Stimulated activated naive CD4-positive, alpha-beta T cell (primary cell): ENCODE data around the gene RIT1.
"Not testable (repeated sequence)": the region's sequence is repeated elsewhere in the genome, so short reads cannot be mapped to it uniquely, and the experiment has no call there.

Experiments
- DNase-seq, 6 experiments: peaks; one replicate each; lab custom pipeline; 2025; lab: John Stamatoyannopoulos, UW

RIT1 gene

DNA sequence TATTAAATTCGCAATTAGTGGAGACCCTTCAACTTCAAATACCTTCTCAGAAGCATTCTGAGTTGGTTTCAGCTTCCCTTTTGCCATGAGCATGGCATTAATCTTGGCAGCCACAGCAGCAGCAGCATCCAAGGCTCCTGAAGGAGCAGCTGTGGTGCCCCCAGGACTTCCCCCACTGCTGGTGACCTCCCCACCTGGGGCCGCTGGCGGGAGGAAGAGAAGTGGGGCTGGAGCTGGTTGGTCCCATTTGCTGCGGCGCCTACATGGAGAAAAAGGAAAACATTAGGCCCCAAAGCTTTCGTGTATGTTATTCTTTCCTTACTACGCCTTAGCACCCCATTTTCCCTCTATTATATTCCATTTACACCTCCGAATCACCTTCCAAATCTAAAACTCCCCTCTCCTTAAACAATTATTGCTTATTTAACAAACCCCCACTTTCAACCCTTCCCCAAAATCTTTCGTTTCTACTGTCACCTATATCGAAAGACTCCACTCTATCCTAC, 22.5 kb upstream of the RIT1 start:
- DNase-seq: peak in 2 of 6 experiments; percentile 22 to 36

DNA sequence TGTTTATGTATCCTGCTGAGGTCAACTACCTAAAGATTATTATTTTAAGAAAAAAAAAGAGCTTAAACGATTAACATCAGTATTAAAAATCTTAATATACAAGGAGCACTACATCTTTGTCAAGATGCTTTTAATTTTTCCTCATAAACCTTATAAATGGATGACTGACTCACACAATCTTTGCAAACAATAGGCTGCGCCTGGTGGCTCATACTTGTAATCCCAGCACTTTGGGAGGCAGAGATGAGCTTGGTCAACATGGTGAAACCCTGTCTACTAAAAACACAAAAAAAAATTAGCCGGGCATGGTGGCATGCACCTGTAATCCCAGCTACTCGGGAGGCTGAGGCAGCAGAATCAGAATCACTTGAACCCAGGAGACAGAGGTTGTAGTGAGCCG, 21.3 kb upstream of the RIT1 start:
- DNase-seq: no peak

DNA sequence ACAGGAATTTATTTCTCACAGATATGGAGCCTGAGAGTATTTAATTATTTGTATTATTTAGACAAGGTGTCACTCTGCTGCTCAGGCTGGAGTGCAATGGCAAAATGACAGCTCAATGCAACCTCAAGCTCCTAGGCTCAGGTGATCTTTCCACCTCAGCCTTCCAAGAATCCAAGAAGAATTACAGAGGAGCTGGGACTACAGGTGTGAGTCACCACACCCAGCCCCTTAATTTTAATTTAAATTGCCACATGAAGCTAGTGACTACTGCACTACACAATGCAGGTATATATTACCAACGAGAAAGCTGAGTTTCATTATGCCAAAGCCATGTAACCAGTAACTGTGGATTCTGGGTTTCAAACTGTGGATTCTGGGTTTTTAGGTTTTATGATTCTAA, 20.9 kb upstream of the RIT1 start:
- DNase-seq: no peak

DNA sequence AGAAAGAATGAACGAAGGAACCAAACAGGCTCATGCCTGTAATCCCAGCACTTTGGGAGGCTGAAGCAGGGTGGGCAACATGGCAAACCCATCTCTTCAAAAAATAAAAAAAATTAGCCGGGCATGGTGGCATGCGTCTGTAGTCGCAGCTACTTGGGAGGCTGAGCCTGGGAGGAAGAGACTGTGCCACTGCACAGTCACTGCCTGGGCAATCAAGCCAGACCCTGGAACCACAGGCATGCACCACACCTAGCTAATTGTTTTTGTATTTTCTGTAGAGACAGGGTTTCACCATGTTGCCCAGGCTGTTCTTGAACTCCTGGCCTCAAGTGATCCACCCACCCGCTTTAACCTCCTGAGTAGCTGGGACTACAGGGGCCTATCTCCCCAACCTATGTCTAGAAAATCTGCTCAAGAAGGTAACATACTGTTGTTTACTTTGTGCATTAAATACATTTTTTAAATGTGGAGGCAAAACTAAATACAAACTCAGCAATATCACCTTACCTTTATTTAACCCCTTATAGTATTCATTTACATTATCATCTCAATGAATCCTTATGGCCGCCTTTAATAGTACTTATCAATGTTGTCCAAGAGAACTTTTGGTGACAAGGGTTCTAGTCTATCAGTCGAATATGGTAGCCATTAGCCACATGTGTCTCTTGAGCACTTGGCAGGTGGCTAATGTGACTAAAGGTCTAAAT, 20.3 kb upstream of the RIT1 start:
- DNase-seq: no peak

DNA sequence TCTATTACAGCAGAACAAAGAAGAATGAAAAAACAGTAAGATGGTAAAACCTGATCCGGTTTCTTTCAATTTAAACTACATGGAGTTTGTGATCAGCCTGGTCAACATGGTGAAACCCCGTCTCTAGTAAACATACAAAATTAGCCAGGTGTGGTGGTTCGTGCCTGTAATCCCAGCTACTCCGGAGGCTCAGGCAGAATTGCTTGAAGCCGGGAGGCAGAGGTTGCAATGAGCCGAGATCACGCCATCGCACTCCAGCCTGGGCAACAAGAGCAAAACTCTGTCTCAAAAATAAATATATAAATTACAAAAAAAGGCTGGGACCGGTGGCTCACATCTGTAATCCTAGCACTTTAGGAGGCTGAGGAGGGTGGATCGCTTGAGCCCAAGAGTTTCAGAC, 19.6 kb upstream of the RIT1 start:
- not testable (repeated sequence) for DNase-seq

DNA sequence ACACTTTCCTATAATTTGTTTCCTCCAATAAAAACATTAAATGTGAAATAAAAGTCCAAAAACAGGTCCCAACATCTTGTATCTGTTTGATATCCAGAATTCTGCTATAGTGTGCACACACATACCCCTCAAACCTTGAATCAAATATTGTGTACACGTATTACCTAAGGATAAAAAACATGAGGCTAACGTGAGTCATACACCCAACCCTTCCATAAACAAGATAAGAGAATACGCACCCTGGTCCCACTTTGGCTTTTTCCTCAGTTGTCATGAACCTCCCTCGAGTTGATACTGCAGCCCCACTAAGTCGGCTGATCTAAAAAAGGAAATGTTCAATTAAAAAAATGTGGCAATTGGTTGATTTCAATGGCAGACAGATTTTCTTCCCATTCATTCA, 17.9 kb upstream of the RIT1 start:
- no peak for DNase-seq

DNA sequence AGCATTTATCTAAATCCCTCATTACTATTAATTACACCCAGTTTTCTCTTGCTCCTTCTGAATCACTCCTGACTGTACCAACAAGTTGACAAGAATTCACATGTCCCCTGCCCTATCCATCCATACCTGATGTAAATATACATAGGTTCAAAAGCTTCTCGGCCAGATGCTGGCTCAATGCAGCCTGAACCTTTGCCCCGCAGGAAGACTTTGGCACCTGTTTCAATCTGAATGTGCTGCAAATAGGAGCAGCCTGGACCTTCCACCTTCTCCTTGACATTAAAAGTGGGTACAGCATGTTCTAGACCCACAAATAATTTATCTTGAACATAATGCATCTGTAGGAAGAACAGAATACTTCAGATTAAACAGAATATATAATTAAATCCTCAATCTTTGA, 14.4 kb upstream of the RIT1 start:
- no peak for DNase-seq

DNA sequence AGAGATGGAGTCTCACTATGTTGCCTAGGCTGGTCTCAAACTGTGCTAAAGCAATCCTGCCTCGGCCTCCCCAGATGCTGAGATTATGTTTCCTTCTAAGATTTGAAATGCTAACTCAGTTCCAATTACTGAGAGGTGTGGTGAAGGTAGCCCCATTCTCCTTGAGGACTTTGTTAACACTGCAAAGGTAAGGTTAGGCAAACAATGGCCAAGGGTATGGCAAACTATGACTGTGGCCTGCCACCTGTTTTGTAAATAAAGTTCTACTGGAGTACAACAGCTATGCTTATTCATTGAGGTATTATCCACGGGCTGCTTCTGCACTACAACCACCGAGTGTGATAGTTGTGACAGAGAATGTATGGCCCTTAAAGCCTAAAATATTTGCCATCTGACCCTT, 9.6 kb upstream of the RIT1 start:
- no peak for DNase-seq

DNA sequence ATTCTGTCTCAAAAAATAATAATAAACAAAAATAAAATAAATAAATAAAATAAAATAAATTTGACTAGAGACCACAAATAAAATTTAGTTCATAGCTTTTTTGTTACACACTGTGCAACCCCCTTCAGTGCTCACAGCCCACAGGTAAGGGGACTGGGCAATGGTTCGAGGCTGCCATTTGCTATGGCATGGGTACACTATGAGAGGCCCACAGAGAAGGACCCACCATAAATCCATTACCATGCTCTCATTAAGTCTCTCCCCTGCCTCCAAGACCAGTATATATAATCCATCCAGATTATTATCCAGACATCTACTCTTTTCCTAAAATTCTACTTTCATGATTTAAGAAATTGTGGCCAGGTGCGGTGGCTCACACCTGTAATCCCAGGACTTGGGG, 8.7 kb upstream of the RIT1 start:
- no peak for DNase-seq

DNA sequence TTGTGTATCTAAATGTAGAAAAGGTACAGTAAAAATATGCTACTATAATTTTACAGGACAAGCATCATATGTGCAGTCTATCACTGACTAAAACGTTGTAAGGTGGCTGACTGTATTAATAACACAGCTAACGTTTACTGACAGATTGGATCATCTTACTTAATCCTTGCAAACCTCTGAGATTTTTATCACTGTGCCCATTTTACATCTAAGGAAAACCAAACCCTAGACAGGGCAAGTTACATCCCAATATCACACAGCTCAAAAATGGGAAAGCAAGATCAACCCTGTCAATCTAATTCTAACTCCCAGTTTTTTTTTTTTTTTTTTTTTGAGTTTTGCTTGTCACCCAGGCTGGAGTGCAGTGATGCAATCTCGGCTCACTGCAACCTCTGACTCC, 7.5 kb upstream of the RIT1 start:
- DNase-seq: no peak

DNA sequence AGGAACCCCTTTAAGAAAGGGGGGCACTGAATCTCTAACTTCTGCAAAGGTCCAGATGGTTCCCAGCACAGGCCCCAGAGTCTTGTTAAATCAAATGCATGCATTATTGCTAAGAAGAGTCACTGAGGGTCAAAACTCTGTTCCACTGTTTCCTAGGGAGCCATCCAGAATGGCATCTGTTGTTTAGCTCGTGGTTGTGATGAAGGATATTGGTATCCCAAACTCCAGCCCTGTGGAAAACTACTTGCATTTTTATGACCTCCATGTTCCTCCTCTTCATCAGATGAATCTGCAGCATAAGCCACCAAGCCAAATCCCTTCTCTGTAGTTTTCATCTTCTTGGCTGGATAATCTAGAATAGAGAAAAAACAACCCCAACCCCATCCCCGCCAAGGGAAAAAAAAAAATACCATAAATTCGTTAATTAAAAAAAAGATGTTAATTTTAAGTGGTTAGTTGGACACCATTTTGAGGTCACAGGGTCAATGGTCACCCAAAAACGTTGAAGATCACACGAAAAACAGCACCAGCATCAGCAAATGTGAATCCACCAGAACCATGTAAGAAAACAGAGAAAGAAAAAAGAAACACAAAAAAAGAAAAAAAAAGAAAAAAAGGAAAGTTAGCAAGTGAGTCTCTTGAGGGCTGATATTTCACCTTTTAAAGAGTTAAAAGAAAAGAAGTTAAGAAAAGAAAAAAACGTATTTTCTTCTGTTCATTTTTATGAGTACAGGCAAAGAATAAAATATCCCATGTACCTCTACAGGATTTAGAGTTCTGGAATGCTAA, 3.0 kb upstream of the RIT1 start:
- no peak for DNase-seq

DNA sequence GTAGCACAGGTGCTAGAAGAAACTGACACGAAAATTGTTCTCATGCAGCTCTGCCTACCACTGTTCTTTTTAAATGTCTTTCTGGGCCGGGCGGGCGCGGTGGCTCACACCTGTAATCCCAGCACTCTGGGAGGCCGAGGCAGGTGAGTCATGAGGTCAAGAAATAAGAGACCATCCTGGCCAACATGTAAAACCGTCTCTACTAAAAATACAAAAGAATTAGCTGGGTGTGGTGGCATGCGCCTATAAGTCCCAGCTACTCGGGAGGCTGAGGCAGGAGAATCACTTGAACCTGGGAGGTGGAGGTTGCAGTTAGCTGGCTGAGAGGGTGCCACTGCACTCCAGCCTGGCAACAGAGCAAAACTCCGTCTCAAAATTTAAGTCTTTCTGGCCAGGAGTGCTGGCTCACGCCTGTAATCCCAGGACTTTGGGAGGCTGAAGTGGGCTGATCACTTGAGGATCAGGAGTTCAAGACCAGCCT, 947 bp upstream of the RIT1 start:
- no peak for DNase-seq

DNA sequence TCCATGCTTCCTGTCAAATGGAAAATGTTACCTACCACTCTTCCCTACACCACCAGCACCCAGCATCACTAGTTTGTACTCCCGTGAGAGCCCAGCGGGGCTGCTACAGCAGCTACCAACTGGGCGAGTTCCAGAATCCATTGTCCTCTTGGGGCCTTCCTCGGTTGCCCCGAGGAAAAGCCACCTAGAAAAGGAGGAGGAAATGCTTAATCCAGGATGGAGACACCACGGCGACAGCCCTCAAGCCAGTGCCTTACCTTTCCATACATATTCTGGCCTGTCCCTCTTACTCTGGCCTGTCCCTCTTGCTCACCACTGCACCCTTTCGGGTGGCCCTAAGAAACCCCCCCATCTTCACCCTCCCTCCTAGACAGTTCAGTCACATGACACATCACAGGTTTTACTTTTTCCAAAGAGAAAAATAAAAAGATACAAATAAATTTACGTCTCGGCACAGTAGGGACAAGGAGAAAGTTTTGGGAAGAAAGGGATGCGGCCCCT, 478 bp downstream of the RIT1 start:
- DNase-seq: peak in 1 of 6 experiments; percentile 25

DNA sequence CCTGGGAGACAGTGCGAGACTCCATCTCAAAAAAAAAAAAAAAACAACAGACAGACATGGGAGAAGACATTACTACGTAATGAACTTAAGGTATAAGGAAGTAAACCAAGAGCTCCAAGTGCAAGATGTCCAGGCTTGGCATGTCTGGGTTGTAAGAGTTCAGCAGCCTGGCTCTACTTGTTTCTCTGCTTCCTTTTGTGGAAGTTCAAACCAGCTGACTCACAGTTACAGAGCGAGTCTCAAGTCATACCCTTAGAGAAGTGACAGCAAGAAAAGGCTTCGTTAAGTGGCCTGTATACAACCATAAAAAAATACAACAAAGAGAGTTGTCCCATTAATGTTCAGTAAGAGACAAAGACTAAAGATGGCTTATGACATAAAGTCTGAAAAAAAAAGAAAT, 1.3 kb downstream of the RIT1 start:
- DNase-seq: no peak

DNA sequence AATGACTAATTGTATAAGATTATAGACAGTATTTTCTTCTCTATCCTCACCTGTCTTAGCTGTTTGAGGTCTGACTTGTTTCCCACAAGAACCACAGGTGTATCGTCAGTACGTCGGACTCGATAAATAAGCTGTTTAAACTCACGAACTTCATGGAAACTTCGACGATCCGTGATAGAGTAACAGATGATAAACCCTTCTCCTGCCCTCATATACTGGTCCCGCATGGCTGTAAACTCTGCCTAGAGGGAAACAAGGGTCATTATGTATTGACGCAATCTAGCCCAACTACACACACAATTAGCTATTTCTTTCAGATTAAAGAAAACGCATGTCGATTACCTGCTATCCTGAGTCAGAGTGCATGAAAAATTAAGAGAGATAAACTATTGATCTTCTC, 6.9 kb downstream of the RIT1 start:
- no peak for DNase-seq

DNA sequence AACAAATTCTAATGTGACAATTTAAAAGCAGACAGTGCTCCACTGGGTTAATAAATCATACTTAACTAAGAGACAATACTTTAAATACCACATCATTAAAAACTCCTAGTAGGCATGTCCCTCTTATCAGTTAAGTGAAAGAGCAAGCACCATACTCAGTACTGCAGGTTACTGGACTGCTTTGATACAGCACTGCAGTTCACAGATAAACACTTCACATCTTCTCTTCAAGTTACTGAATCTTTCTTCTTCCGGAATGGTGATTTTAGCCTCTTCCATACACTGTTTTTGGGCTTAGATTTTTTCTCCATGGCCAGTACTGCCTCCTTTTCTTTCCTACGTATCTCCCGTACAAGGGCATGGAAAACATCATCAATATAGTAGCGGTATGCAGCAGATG, 11.0 kb downstream of the RIT1 start:
- DNase-seq: no peak

DNA sequence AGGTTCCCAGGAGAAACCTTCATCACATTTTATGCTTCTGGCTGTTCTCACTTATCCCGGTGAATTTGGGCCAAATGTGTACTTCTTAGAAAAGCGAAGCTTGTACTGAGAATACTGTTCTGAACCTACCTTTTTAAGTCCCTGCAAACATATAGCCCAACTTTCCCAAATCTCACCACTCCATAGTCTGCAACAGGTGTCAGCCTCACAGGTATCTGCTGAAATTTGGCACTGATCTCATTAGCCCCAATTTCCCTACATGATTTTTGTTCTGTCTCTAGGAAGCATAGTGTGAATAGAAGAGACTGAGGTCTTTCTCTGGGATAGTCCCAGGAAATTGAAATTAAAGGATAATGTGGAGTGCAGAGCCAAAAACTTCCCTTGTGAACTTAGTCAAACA, 11.5 kb downstream of the RIT1 start:
- no peak for DNase-seq

DNA sequence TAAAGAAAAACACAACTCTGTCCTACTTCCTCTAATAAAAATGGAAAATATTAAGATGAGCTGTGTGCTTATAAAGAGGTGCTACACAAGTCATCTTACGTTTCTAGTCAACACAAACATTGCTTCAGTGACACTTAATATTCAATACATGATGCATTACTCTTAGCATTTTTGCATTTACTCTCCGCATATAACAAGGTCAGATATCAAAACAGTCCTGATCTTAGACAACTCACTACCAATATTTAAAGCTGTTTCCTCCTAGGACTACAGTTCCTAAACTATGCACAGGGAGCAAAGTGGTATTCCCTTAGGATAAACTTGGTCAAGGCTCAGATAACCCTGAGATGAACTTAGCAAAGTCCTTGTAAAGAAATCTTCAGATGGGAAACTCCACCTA, 12.3 kb downstream of the RIT1 start:
- DNase-seq: no peak

DNA sequence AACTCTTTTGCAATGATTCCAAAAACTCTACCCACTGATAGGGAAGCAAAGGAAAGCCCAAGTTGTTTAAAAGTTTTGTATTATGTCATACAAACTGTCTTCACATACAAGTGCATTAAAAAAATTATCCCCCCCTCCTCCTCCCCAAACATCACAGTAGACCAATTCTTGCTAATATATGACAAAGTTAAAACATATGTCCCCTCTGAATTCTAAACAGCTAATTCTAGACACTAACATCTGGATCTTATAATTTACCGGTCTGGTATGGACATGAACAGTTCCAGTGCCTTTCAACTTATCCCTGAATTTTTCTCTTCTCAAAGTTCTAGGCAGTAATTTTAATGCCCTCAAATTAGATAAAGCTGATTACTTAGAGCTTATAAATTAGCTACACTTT, 13.4 kb downstream of the RIT1 start:
- no peak for DNase-seq

DNA sequence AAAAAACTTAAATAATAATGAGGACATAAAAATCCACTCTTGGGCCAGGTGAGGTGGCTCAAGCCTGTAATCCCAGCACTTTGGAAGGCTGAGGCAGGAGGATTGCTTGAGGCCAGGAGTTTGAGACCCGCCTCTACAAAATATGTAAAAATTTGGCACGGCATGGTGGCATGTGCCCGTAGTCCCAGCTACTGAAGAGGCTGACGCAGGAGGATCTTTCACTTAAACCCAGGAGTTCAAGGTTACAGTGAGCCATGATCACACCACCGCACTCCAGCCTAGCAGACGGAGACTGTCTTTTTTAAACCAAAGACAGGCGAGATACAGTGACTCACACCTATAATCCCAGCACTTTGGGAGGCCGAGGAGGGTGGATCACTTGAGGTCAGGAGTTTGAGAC, 14.7 kb downstream of the RIT1 start:
- DNase-seq: not testable (repeated sequence)

DNA sequence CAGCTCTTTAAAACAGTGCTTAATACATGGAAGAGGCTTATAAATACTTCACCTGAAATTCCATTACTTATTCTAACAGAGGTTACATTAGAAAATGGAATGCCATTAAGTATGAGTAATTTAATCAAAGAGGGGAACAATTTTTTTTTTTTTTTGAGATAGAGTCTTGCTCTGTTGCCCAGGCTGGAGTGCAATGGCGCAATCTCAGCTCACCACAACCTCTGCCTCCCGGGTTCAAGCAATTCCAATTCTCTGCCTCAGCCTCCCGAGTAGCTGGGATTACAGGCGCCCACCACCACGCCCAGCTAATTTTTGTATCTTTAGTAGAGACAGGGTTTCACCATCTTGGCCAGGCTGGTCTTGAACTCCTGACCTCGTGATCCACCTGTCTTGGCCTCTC, 15.5 kb downstream of the RIT1 start:
- DNase-seq: not testable (repeated sequence)

DNA sequence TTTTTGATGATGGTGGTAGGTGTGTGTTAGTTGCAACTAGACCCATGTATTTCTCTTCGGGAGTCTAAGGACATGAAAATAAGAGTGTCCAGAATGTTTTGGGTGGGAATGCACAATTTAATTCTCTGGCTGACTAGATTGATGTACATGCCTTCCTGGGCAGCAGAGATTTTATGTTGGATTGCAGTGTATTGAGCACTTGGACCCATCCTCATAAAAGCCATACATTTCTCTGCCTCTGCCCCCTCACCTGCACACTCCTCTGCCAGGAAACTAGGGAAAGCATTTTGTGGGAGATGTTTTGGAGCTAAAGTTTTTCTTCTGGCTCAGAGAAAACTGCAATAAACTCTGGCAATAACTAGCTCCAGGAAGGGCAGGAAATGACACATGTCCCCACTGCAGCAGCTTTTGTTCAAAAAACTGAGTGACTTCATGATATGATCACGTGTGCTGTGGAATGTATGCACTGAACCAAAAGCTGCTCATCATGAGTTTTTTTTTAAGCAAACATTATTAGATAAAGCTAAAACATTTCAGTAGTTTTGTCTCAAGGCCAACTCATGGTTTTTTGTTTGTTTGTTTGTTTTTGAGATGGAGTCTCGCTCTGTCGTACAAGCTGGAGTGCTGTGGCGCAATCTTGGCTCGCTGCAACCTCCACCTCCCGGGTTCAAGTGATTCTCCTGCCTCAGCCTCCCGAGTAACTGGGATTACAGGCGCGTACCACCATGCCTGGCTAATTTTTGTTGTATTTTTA, 17.6 kb downstream of the RIT1 start:
- peak in 3 of 6 experiments; percentile 35 to 51 (median 40) for DNase-seq
